ENCODE measurements around the gene MIAT. TPM values are rescaled to one million over a fixed set of nuclear protein-coding genes. Genes with fewer than 3 reads are reported as not detected.

MIAT gene
- total and polyA plus RNA-seq, 2 of the 4 experiments (the other 2 are of a cell fraction), result 0.54 to 0.65 TPM

DNA sequence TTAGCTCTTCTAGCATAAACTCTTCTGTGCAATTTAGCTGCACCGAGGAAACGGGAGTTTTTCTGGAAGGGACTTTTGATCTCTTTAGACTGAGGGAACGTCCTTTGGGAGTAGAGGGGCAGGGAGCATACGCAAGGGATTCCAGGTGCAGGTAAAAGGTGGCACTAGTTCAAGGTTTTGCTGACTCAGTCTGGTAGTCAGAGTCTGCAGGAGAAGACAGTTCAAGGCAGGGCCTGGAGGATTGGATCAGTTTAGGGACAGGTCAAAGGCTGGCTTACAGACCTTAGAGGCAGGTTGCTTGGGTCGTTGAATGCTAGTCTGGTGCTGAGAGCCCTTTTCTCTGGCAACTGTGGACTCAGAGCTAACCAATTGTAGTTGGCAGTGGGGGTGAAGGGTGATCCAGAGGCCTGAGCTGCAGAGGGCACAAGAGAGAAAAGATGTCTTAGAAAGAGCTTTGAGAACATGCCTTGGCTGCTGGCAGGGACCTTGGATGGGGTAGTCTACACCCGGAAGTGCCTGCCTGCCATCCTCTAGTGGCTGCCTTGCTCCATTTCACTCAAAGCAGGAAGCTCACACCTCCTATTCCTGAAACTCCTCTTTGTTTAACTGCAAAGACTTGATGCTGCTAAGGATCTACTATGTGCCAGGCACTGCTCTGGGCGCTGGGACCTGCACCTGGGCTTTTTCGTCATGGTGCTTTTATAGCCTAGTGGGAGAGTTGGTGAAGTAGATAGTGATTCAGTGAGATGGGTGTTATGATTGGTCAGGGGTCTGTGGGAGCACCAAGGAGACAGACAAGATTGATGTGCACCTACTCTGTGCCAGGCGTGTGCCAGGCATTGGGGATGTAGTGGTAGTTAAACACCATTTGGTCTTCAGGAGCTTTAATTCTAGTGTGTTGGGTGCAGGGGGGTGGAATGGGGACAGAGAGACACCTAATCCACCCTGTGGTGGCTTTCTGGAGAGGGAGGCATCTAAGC is 17.1 kb downstream of the MIAT start:
- Histone ChIP-seq H4K8ac (ENCODE audit: low read depth in 2 of 2, low read length in 2 of 2) (peak overlapping the region in 1 of 2 experiments; percentile 98; a peak in 1 of 4 replicates), H3K4me2 (ENCODE audit: low read depth, low read length) (peak overlapping the region; percentile 25; the same call in 1 of the 2 replicates), H3K27ac (ENCODE audit: insufficient read depth, low read length) (no peak overlapping the region), H4K5ac (ENCODE audit: low read depth, low read length) (no peak overlapping the region), H3K9ac (ENCODE audit: low read depth, low read length) (no peak overlapping the region), H3K27me3 (ENCODE audit: control insufficient read depth, insufficient read depth, low read length) (no peaks in the 10 kb centered on the region), H3K36me3 (ENCODE audit: control insufficient read depth, insufficient read depth, low read length) (no peaks in the 10 kb centered on the region), H2BK20ac (ENCODE audit: low read depth, low read length) (no peak overlapping the region; the same call in 1 of the 2 replicates), H2BK5ac (ENCODE audit: low read depth, low read length, poor library complexity, severe bottlenecking) (no peak overlapping the region), H2AFZ (replicated peaks; ENCODE audit: low read length, poor library complexity) (no peak overlapping the region), H3K4me1 (ENCODE audit: control insufficient read depth, insufficient read depth, low read length) (peaks cover 10% of the 10 kb centered on the region), H3K79me1 (ENCODE audit: low read depth in 1 of 2, low read length in 2 of 2) (peaks cover 24 to 49% of the 10 kb centered on the region in 2 experiments), H2AK9ac (replicated peaks; ENCODE audit: low read depth, low read length, poor library complexity) (peak overlapping the region; percentile 52), H3K23ac (ENCODE audit: low read depth, low read length) (peak overlapping the region; percentile 60; the same call in 1 of the 2 replicates), H3K18ac (ENCODE audit: low read depth, low read length) (no peak overlapping the region), H2BK15ac (ENCODE audit: low read depth, low read length) (no peak overlapping the region), H4K20me1 (ENCODE audit: insufficient read depth, low read length) (0 out of 2 replicates have a peak, but pooled peaks cover 3% of the 10 kb centered on the region), H2BK120ac (ENCODE audit: low read depth, low read length) (no peak overlapping the region), H3K14ac (replicated peaks; ENCODE audit: low read depth, low read length) (peak overlapping the region; percentile 3), H3K9me1 (ENCODE audit: insufficient read depth, low read length) (peaks cover 23% of the 10 kb centered on the region), H4K91ac (ENCODE audit: insufficient read depth, low read depth, low read length) (no peak overlapping the region), H2AK5ac (ENCODE audit: low read depth, low read length) (peak overlapping the region; percentile 28; the same call in 1 of the 2 replicates), H3K4me3 (ENCODE audit: insufficient read depth, low read depth, low read length) (no peak overlapping the region), H3K4ac (ENCODE audit: low read depth, low read length) (peak overlapping the region; percentile 23; the same call in 1 of the 2 replicates), H3K56ac (ENCODE audit: extremely low read depth, insufficient read depth, low read length) (no peak overlapping the region), H3K9me3 (ENCODE audit: control insufficient read depth, insufficient read depth, low read length) (no peaks in the 10 kb centered on the region)
- ChIA-PET POLR2A (ENCODE audit: unreplicated experiment) (interaction anchor here (0.6 kb wide), 1 partner anchor 7 kb away, joined by 5 read pairs; no protein-coding TSS in a partner anchor), CTCF (interaction anchor here (0.6 to 1.5 kb wide), 2 partner anchors 9 to 1138 kb away, joined by 3 to 6 read pairs; no protein-coding TSS in a partner anchor)
- in situ Hi-C loops (cut with MboI; ENCODE audit: low sequenced_read_pairs) (no loop called here), dilution Hi-C loops (cut with HindIII; ENCODE audit: low sequenced_read_pairs, unreplicated experiment) (no loop called here), intact Hi-C loops (cut with micrococcal nuclease) (loop anchor here (5.0 to 10.0 kb wide), 4 partner anchors 220 to 733 kb away; no protein-coding TSS in a partner anchor)
- DNase-seq (no peak), ATAC-seq (ENCODE audit: low read depth) (no peak)
- TF ChIP-seq NFE2L2 (IDR thresholded peaks at IDR 0.05; ENCODE audit: low read depth, low read length) (no peak), POLR2A (IDR thresholded peaks at IDR 0.05; ENCODE audit: low read depth, low read length) (no peak), BHLHE40 (IDR thresholded peaks at IDR 0.05; ENCODE audit: low read depth, low read length) (no peak), MAFK (IDR thresholded peaks at IDR 0.05; ENCODE audit: low read depth, low read length) (no peak), CTCF (conservative IDR thresholded peaks at IDR 0.05; ENCODE audit: low read depth, low read length) (no peak), USF2 (IDR thresholded peaks at IDR 0.05; ENCODE audit: low read depth, low read length) (no peak), RAD21 (IDR thresholded peaks at IDR 0.05; ENCODE audit: low read length) (no peak), MAZ (IDR thresholded peaks at IDR 0.05; ENCODE audit: borderline replicate concordance, low read depth, low read length) (no peak), CHD1 (IDR thresholded peaks at IDR 0.05; ENCODE audit: low read depth, low read length) (no peak), RFX5 (IDR thresholded peaks at IDR 0.05; ENCODE audit: low read depth, low read length) (no peak), FOS (IDR thresholded peaks at IDR 0.05; ENCODE audit: low read depth, low read length) (no peak), CEBPB (IDR thresholded peaks at IDR 0.05; ENCODE audit: low read depth, low read length) (no peak)
- 74% methylated on average over 2 of the region's 9 CpGs; no CpG with 5 or more reads in 1 of the 2 experiments for WGBS, 2 experiments (ENCODE audit: extremely low coverage in 2 of 2, insufficient read length in 1 of 2)
- BruUV-seq (replicated peaks), result no TSS peak

Measured in IMR-90 (cell line).